Epithelial cell of alveolus of lung (primary cell): ENCODE results near the gene PLSCR1. TPM values are rescaled to one million over a fixed set of nuclear protein-coding genes. Genes with fewer than 3 reads are reported as not detected.

Source experiments
- total RNA-seq: library from RNA; depleted of rRNA; stranded (reverse); fragments of >200 nt; gene quantifications from 2 replicates; pipeline ENCODE4 v1.2.1, GENCODE V29; 2015

The PLSCR1 gene
- total RNA-seq, result 93.7 and 296 TPM in 2 replicates

GRCh38 chr3:146544002-146544928, at the start of gene PLSCR1:
Gene PLSCR1 (minus strand): TSS chr3:146544607. CDS start chr3:146536552, 8,055 bp downstream.

GRCh38 chr3:146469150-146470017, 75.0 kb downstream of the PLSCR1 start, which contains the start of gene PLSCR2:
Gene PLSCR2 (minus strand): TSS chr3:146469561. CDS start chr3:146459904, 9,657 bp downstream.

Other genes starting within 250 kb of the PLSCR1 start
- 0.72 TPM in 1 of 2 replicates, not detected in the other for gene PLSCR2, start 75.0 kb downstream of the PLSCR1 start, total RNA-seq
- gene PLSCR5, start 60.7 kb upstream of the PLSCR1 start, total RNA-seq, result not detected in 2 replicates